Panc1 (cell line): ENCODE data around the gene SPDYE5. TPM values are rescaled to one million over a fixed set of nuclear protein-coding genes. Genes with fewer than 3 reads are reported as not detected.
"Not testable (repeated sequence)": the region's sequence is repeated elsewhere in the genome, so short reads cannot be mapped to it uniquely, and the experiment has no call there.

Experiments used
- ATAC-seq: fragments of 200-7000 bp; cut with Tn5 transposase; 2 replicates; pipeline ENCODE4 v1.9.1; 2020; ENCODE audit warnings: mild to moderate bottlenecking, moderate library complexity
- BruUV-seq: library from RNA; stranded (reverse); fragments of 400-500 nt; replicated peaks from 2 replicates; lab custom pipeline; 2021; lab: Mats Ljungman, UMichigan
- CTCF ChIA-PET: fragments of 300-600 bp; sonication (Branson Sonifier 250); formaldehyde crosslinking; loops from one replicate; lab custom pipeline; 2022; ENCODE audit warnings: antibody characterized with exemption; lab: Charles Lee
- POLR2A ChIA-PET: fragments of 300-600 bp; sonication (Branson Sonifier 250); formaldehyde crosslinking; loops from one replicate; lab custom pipeline; 2022; ENCODE audit warnings: antibody characterized with exemption; lab: Charles Lee
- DNase-seq: peaks from one replicate; pipeline ENCODE4 v3.0.0-alpha.2; 2010; ENCODE audit warnings: low read depth, low spot score
- H3K27ac ChIP-seq: 2 replicates; pipeline ENCODE4 v1.5.1; 2011; ENCODE audit warnings: mild to moderate bottlenecking, low read length, inconsistent platforms
- H3K27me3 ChIP-seq: fragments of 200-500 bp; sonication (Bioruptor generic); 2 replicates; pipeline ENCODE4 v1.6.0; 2014; ENCODE audit warnings: low read length, inconsistent platforms; ENCODE audit not compliant: control insufficient read depth, insufficient read depth
- H3K36me3 ChIP-seq: fragments of 200-500 bp; sonication (Bioruptor generic); 2 replicates; pipeline ENCODE4 v1.5.1; 2014; ENCODE audit warnings: inconsistent platforms, mild to moderate bottlenecking, low read length, moderate library complexity; ENCODE audit not compliant: control insufficient read depth, insufficient read depth
- H3K4me1 ChIP-seq: 2 replicates; pipeline ENCODE4 v1.5.1; 2011; ENCODE audit warnings: inconsistent platforms, mild to moderate bottlenecking, low read length, moderate library complexity; ENCODE audit not compliant: control insufficient read depth, insufficient read depth
- H3K4me3 ChIP-seq, 2 experiments: 2 replicates each; pipeline ENCODE4 v1.5.1; 2011 to 2012; ENCODE audit warnings: low read depth in 2 of 2, low read length in 2 of 2, mild to moderate bottlenecking in 2 of 2, inconsistent platforms in 1 of 2, moderate library complexity in 1 of 2
- H3K9me3 ChIP-seq: fragments of 200-500 bp; sonication (Bioruptor generic); 2 replicates; pipeline ENCODE4 v1.5.1; 2014; ENCODE audit warnings: low read depth, mild to moderate bottlenecking, inconsistent platforms, low read length, moderate library complexity; ENCODE audit not compliant: control insufficient read depth, insufficient read depth
- POLR2AphosphoS5 ChIP-seq: IDR thresholded peaks from 2 replicates; pipeline ENCODE4 v1.6.1; 2012; ENCODE audit warnings: mild to moderate bottlenecking, low read depth, low read length, moderate library complexity
- SIN3A ChIP-seq: IDR thresholded peaks from 2 replicates; pipeline ENCODE4 v1.6.1; 2012; ENCODE audit warnings: low read depth, mild to moderate bottlenecking, low read length, moderate library complexity, borderline replicate concordance; ENCODE audit not compliant: insufficient read depth
- in situ Hi-C: cut with HindIII; loops from 2 replicates; pipeline ENCODE4 v1.10.0; 2016; ENCODE audit warnings: low sequenced_read_pairs, low pct_unique_long_range_greater_than_20kb
- intact Hi-C: fragments of 100-400 bp; cut with micrococcal nuclease; formaldehyde crosslinking; loops from one replicate; pipeline ENCODE4 v1.10.0; 2022; ENCODE audit not compliant: unreplicated experiment
- total RNA-seq: library from RNA; stranded (reverse); gene quantifications from one replicate; pipeline ENCODE4 v1.2.1, GENCODE V29; 2021; ENCODE audit not compliant: unreplicated experiment

SPDYE5 gene
- total RNA-seq, 1 experiment from 2014 or later: not detected

DNA sequence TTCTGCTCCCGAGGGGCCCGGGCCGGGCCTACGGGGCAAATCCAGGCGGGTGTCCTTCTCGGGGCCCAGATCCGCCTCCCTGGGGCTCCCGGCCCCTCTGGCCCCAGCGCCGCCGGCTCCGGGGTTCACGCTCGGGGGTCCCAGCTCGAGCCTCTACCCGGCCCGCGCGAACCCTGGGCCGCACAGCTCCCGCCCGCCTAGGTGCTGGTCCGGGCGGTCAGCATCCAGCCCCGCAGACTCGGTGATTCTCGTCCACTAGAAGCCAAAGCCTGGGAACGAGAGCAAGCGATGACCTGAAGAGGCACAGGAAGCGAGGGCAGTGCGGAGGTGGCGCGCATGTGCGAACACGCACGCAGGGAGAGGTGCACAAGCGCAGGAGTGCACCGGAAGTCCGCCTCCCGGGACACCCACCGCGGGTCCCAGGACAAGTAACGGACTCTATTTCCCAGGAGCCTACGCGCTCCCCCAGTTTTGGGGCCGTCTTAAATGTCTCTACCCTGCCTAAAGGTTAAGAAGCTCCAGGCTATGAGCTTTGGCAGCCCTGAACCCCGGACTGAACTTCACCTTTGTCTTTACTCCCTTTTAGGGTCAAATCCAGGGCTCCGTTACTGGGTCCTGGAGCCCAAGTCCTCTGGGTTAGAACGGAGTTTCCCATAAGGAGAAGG is 6.0 kb upstream of the SPDYE5 start, which contains the start of gene POM121C:
Gene POM121C, minus strand, starts transcription at position 321 of the 665 bp plus-strand sequence. CDS start 44,803 bp downstream, outside the sequence.
- intact Hi-C loops, H3K4me1 ChIP-seq, H3K9me3 ChIP-seq, POLR2A ChIA-PET, BruUV-seq, H3K27me3 ChIP-seq, H3K36me3 ChIP-seq, in situ Hi-C loops, CTCF ChIA-PET: not testable (repeated sequence)
- Histone ChIP-seq H3K27ac (peak within 1 kb of the TSS; percentile 80), H3K4me3 (peak within 1 kb of the TSS; percentile 68 to 72)
- peak; percentile 82 for DNase-seq
- TF ChIP-seq SIN3A (0 out of 2 replicates have a peak, but pooled peaks have one; percentile 66), POLR2AphosphoS5 (peak; percentile 87)
- ATAC-seq: peak; percentile 100

DNA sequence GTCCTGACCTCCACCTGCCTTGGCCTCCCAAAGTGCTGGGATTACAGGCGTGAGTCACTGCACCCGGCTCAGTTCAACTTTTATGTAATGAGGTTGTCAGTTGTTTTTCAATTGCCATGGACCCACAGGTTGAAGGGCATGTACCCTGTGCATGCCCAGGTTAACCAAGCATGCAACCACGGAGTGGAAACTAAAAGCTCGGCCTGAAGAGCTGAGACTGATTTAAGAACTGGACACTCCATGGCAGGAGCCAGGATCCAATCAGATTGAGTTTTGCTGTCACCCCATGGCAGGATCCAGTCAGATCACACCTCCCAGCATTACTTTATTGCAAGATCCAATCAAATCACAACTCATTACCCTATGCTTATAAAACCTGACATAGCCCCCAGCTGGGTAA is 16.9 kb downstream of the SPDYE5 start:
- H3K9me3 ChIP-seq, DNase-seq, H3K4me3 ChIP-seq, CTCF ChIA-PET, in situ Hi-C loops, H3K27me3 ChIP-seq, H3K27ac ChIP-seq, H3K36me3 ChIP-seq, POLR2A ChIA-PET, ATAC-seq, BruUV-seq, H3K4me1 ChIP-seq, intact Hi-C loops: not testable (repeated sequence)

- H3K4me3 ChIP-seq, CTCF ChIA-PET, in situ Hi-C loops, DNase-seq, H3K4me1 ChIP-seq, ATAC-seq, H3K27me3 ChIP-seq, BruUV-seq, H3K9me3 ChIP-seq, H3K36me3 ChIP-seq, POLR2A ChIA-PET, intact Hi-C loops, H3K27ac ChIP-seq: not testable (repeated sequence)
Observed at GRCh38 chr7:75518842-75519241, 26.7 kb downstream of the SPDYE5 start.

DNA sequence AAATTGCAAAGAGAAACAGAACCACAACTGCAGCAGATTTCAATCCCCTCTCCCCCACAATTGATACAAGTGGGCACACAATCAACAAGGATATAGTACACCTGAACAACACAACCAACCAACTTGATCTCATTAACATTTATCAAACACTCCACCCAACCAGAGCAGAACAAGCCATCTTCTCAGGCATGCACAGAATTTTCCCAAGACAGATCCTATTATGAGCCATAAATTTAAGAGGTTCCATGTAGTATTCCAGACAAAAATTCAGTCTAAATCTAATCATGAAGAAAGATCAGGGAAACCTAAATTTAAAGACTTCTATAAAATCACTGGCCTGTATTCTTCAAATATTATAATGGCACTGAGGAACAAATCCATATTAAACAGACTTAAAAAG is 29.6 kb downstream of the SPDYE5 start:
- intact Hi-C loops, in situ Hi-C loops, BruUV-seq, CTCF ChIA-PET, H3K27ac ChIP-seq, H3K9me3 ChIP-seq, H3K36me3 ChIP-seq, ATAC-seq, DNase-seq, H3K4me3 ChIP-seq, POLR2A ChIA-PET, H3K4me1 ChIP-seq, H3K27me3 ChIP-seq: not testable (repeated sequence)

GRCh38 chr7:75527224-75527722 is 35.2 kb downstream of the SPDYE5 start:
- POLR2A ChIA-PET, DNase-seq, CTCF ChIA-PET, H3K36me3 ChIP-seq, H3K27me3 ChIP-seq, BruUV-seq, H3K4me1 ChIP-seq, intact Hi-C loops, H3K9me3 ChIP-seq, in situ Hi-C loops: not testable (repeated sequence)
- Histone ChIP-seq H3K4me3 (peak overlapping the region; percentile 83 to 87), H3K27ac (peak overlapping the region; percentile 91)
- peak; percentile 20; the same call in 1 of the 2 replicates for ATAC-seq
